RPMI8226 (cell line): ENCODE results near the gene PYROXD2.

ENCODE experiments used
- DNase-seq: peaks from one replicate; pipeline ENCODE4 v3.0.0-alpha.2; 2015

PYROXD2 gene

DNA sequence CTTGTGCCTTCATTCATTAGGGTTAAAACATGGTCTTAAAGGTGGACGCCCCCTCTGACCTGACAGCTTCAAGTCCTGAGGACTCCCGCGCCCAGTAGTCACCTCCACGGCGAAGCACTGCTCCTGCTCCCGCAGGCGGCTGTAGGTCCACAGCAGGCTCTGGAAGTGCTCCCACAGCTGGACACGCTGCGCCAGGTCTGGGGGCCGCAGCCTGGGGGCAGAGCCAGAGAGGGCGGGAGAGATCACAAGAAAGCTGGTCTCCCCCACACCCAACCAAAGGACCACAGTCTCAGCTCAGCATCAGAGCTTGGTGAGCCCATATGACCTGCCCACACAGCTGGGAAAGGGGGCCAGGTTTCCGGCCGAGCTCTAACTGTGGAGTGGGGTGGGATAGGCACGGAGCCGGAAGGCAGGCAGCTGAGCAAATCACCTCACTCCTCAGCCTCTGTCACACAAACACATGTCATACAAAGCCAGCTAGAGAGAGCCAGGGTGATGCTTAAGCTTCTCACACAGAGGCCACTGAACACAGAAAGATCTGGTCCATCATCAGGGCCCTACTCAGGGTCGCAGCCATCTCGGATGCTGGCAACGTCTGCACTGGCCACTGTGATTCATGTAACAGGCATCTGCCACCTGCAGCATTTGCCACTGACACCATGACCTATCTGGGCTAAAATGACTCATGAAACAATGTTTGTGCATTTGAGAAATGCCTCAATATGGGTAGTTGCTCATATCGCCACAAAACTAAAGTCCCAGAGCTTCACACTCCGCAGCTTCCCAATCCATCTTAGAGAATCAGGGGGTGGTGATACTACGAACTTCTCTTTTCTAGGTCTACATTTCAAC is 19.1 kb upstream of the PYROXD2 start:
- no peak for DNase-seq

DNA sequence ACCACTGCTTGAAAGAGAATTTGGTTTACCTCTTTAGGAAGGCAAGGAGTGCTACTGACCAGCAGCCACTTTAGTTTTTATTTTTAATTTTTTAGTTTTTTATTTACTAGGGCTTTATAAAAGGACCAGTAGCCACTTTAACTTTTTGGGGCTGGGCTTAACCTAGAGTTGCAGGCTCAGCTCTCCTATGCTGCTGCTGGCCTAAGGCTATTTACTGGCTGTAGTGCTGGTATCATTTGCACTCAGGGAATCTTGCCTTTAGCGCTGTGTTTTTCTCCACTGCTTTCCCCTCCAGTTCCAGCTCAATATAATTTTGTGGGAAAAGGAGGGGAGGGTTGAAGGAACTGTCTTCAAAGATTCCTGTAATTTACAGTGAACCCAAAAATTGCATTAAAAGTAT is 18.4 kb upstream of the PYROXD2 start:
- no peak for DNase-seq

DNA sequence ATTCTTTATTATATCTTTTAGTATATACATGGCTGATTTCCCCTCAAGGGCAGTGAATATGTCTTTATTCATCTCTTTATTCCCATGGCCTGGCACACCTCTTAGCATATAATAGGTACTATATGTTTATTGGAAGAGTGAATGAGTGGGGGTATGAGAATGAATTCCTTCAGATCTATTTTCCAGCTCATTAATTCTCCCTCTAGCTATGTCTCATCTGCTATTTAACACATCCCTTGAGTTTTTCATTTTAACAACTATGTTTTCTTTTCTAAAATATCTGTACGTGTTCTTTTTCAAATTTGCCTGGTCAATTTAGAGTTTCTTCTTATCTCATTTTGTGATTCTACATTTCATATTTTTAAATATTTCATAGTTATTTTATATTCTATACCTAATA is 17.3 kb upstream of the PYROXD2 start:
- DNase-seq: no peak

DNA sequence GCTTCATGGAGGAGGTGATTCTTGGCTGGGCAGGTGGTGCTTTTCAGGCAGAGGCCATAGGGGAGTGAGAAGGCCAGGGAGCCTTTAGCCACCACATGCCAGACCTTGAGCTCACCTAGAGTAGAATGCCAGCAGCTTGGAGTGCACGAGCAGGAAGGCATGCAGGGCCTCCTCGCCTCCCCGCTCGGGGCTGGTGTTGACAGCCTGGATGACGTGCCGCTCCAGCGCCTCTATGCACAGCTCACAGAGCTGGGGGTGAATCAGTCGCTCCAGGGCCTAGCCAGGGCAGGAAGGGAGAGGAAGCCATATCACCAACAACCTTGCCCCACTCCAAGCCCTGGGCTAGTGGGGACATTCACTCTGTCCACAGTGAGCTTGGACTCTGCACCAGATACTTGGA is 16.0 kb upstream of the PYROXD2 start:
- DNase-seq: no peak

DNA sequence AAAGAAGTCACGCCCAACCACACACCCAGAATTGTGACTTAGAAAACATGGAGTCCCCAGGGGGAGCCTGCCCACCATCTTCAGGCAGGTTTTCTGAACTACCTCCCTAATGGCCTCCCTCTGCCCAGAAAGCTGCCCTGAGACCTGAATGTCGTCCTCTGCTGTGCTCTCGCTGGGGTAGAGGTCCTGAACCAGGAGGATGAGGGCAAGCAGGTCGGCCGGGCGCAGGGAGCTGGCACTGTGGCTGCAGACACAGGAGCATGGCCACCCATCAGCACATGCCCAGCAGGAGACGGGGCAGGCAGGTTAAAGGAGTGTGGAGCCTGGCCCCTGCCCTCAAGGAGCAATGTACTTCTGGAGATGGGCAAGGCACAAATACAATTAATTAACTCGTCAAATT is 15.4 kb upstream of the PYROXD2 start:
- no peak for DNase-seq

DNA sequence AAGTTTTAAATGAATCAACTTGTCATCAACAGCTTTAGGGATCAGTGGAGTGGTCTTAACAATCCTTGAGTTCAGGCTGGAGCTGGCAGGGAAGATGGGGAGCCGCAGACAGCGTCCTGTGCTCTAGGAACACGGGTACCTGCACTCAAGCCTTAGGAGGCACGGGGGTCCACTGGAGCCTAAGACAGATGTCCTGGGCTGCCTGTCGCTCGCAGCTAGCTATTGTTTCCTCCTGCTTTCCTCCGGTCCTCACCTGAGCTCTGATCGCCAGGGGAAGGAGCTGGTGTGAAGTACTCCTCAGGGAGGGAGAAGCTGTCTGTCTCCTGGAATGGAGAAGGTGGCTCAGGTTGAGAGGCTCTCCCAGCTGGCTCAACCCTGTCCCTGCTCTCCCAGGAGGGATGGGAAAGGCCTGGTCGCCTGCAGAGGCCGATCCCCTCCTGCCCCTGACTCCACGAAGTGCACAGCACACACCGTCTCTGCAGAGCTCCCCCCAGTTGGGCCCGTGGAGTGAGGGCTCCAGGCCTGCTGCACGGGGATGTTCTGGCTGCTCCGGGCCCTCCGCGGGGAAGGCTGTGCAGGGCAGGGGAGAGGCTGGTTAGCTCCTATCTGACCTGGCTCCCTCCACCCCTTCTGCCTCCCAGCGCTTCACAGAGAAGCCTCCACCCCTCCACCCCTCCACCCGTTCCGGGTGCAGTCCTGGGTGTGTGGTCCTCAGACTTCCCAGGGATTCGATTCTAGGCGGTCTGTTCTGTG is 14.5 kb upstream of the PYROXD2 start:
- DNase-seq: no peak

DNA sequence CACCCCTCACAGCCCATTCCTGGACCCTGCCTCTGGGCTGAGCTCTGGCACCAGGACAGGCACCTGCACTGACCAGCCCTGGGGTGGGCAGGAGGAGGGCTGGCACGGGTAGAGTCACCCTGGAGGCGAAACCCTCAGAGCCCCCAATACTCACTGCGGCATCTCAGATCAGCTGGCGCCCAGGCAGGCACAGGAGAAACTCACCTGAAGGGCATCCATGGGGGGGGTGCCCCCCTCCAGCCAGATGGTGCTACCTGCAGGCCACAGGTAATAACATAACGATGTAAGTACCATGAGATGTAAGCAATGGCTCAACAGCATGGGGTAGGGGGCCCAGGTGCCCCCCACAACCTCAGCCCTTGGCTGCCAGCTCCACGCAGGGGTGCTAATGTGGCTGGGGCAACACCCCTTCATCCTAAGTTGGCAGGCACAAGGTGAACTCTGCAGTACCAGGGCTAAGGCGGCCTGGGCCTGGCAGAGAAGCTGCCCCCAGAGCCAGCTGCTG is 12.1 kb upstream of the PYROXD2 start:
- DNase-seq: no peak

DNA sequence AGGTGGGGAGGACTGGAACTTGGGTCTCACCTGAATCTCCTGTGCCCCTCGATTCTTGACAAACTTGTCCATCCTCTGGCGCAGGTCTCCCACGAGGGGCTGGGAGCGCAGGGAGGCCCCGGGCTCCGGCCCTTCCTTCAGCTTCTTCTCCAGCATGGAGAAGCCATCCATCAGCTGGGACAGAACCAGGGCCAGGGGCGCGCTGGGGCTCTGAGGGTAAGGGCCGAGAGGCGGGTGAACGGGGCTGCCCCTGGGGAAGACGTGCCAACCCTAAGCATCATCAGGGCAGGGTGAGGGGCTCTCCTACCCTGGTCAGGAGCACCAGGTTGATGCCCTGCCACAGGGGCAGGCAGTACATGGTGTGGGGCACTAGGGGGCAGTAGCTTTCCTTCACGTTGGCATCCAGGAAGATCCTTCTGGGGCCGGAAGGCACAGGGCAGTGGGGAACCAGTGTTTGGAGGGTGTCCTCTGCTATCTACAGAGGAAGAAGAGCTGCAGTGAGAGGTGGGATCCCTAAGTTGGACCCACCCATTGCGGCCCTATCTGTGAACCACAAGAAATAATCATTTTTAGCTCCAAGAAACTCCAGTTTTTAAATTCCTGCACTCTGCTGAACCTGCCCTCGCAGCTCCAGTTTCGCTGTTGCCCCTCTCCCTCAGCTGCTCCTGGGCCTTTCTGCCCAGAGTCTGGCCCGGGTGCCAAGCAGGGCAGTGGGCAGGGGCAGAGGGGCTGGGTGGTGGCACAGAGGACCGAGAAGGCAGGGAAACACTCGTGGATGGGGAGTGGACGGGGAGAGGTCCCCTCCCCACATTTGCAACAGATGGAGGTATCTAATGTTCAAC is 10.8 kb upstream of the PYROXD2 start:
- DNase-seq: peak; percentile 31

DNA sequence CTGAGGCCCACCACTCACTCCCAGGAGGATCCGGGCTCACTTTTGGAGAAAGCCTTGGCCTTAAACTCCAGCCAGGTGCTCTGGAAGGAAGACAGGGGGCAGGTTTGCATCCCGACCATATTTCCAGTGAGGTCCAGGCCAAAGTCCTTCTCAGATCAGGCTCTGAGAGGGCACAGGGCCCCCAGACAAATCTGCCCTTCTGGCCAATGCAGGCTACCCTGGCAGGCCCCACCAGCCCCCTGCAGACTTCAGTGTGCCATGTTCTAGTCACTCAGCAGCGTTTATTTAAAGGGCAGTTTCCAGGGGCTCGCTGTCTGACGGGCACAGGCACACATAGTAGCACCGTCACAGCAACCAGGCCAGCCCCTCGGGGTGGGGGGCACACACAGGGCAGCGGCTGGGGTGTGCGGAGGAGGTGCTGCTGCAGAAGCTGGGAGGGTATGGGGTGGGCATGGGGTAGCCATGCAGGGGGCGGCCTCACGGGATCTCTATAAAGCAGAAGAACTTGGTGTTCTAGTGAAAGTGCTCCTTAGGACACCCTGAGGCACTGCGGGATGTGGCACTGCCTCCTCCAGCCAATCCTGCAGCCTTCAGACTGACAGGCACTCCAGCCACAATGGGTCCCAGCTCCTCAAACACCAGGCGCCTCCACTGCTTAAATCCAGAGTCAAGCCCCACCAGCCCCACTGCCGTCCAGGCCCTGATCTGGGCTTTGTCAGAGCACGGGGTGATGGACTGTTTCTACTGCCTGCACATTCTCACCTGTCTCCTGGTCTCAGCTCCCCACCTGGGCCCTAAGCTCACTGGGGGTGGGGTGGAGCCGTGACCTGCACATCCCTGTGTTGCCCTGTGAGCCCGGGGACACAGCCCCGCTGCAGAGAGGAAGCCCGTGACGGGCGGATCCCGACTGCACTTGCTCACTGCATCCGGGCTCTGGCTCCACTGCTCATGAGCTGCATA is 9.6 kb upstream of the PYROXD2 start:
- no peak for DNase-seq

DNA sequence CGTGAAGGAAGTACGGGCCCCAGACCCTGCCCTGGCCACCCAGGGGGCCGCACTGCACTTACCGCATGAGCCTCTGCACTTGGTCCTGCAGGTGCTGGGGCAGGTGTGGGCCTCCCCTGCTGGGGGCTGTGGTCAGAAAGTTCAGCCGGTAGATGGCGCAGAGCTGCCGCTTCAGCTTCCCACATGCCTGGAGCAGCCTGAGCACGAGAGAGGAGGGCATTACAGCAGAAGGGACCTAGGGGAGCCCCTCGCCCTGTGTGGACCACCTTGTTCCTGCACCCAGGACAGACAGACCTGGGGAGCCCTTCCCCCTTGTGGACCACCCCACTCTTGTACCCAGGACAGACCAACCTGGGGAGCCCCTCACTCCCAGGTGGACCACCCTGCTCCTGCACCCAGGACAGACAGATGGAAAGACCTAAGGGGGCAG is 8.7 kb upstream of the PYROXD2 start:
- DNase-seq: no peak

DNA sequence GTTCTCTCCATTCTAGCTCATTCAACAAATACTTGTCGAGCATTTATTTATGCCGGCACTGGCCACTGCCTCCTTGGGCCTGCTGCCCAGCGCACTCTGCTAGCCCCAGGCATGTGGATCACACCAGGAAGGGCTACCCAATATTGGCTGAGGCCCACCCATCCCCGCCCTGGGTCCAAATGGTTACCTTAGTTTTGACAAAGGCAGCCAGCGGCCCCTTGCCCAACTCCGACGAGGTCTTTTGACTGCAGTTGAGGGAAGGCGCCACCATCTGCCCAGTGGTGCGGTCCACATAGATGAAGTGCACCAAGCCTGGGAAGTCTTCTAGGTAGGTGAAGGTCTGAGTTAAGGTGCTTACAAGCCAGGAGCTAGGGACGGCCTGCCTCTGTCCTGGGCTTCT is 7.2 kb upstream of the PYROXD2 start:
- DNase-seq: no peak

DNA sequence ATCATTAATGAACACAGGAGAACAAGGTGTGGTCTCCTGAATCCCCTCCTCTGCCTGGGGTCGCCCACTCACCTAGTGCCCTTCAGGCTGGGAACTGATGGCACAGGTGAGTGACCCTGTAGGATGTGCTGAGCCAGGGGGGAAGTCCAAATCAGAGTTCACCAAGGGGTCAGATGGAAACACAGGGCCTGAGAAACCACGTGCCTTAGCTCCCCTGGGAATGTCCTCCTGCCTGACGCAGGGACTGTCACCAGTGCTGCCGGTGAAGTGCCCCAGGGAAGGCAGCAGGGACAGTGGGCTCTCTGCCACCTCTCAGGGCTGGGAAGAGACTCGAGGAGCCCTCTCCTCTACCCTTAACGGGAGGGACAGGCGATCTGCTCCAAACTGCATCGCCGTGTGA is 5.8 kb upstream of the PYROXD2 start:
- no peak for DNase-seq

DNA sequence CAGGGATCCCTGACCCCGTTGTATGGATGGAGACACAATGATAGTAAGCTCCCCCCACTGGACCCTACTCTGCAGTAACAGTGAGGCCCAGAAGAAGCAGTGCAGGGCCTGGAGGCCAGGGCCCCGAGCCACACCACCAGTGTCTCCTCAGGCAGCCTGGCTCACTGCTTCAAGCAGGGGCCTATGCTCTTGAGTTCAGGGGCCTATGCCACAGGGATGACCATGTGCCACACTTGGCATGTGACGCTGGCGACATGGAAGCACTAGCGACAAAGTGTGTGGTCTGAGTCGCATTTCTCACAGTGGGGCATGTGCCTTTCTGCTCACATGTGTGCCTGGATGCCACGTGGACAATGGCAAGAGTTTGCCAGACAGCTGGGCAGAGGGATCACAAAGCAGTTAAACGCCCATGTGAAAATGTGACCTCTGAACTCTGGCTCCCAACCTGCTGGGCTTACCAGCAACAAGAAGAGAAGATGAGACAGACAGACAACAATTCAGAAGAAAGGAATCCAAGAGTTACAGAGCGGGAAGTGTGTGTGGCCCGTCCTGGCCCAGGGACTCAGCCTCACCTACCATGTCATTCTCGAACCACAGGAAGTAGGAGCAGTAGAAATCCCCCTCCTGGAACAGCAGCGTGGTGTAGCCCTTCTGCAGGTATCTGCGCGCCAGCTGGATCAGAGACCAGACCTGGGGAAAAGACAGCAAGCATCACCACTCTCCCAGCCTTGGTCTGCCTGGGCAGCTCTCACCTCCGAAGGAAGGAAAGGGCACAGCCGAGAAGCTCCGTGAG is 4.7 kb upstream of the PYROXD2 start:
- no peak for DNase-seq

DNA sequence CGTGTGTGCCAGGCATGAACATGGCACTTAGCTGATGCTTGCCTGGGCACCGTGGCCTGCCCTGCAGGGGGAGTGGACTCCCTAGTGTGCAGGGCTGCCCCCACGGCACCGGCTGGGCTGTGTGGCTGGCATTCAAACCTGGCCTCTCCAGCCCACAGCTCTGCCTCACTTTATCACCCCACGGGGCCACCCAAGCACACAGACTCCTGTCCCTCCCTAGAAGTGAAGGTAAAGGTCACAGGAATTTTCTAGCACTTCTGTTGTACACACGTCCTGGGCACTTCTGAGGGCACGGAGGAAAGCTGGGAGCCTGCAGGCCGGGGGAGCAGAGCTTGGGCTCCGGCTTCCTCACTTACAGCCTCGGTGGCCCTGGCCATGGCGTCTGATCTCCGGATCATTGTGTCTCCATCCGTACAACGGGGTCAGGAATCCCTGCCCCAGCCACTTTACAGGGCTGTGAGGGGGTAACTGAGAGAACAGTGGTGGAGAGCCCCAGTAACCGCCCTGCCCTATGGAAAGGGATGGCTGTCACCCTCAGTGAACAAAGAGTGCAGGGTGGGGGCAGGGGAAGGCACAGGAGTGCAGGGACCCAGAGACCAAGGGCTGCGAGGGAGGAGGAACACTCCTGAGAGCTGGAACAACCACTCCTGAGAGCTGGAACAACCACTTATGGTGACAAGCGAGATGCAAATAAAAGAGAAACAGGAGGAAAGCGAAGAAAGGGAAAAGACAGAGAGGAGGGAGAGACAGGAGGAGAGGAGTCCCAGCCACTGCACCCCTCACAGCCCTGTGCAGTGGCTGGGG is 3.9 kb upstream of the PYROXD2 start:
- DNase-seq: no peak

DNA sequence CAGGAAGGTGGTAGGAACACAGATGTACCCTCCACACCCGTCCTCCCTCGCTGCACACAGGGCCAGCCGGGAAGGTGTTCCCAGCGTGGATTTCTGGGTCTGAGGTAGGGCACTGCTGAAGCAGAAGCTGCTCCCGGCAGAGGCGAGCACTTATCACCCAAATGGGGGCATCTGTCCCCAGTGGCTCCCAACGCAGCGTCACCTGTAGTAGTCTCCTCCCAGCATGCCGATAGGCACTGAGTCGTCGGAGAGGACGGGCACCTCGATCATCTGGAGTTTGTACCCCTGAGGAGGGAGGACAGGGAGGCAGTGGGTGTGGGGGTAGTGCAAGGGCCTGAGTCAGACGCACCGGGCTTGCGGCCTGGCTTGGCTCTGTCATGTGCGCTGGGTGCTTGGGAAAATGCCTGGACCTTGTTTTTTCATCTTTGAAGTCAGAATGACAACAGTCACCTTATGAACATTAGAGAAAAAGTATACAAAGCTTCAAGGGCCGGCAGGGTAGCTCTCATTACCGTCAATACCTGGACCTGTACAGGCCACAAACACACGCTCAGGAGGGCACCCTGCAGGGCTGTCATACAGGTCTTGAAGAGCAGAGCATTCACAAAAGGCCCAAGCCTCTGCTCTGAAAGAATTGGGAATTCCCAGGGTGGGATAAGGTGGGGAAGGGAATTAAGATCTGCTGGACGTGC is 3.1 kb upstream of the PYROXD2 start:
- DNase-seq: no peak

DNA sequence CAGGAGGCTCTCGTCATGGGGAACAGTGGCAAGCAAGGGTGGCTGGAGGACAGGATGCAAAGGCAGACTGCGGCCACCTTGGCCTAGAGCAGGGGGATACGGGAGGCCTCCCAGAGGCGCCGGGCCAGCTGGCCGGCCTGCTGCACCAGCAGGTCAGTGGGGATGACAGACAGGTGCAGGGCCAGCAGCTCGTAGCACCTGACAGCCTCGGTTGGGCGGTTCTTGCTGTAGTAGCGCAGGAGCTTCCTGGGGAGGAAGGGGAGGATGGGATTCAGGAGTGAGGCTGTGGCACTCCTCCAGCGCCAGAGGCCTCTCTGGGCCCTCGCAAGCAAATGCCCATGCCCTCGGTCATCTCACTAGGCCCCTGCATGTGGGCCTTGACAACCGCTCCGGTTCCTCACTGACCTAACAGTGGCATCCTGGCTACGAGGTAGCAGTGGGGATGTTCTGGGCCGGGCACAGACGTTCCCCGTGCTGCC is 2.5 kb upstream of the PYROXD2 start:
- no peak for DNase-seq

DNA sequence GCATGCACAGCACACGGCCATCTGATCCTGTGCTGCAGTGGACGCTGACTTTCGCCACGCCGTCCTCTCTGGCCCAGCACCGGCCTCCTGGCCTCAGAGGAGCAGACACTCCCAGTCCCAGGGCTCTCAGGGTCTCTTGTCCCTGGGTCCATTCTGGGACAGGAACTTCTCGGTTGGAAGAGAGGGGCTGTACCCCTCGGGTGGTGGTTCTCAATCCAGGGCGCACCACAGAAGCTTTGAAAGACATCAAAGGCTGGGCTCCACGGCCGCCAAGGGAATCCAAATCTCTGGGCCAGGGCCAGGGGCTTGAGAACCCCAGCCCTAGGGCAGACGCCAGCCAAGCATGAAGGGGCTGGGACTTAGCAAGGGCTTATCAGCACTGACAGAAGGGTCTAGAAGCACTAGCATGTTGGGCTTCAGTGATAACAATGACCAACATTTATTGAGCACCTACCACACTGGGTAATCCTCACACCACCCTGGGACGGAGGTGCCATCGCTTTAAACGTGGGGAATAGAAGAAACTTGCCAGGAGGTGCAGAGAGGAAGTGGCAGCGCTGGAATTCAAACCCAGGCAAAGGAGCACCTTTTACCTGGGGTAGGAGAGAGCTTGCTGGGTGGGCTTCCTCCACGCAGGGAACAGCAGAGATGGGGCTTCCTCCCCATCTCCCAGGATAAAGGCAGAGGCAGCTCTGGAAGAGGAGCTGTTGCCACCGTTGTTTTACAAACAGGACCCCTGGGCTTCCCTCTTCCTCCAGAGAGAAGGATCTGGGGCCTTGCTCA is 1.8 kb upstream of the PYROXD2 start:
- DNase-seq: no peak

DNA sequence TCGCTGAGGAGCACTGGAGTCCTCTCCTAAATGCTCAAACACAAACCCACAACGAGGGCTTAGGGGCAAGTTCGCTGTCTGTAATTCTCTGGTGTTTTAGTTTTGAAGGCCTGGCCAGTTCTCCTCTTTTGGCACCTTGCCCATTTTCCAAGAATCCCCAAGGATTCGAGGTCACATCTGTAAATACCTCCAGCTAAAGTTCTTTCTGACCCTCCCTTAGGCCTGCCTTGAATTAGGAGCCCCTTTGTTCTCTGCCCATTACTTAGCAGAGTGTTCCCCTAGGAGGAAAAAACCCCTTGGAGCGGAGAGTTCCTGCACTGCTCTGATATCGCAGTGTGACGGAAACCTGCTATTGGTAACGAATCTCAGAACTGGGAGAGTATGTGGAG is 743 bp upstream of the PYROXD2 start:
- no peak for DNase-seq

DNA sequence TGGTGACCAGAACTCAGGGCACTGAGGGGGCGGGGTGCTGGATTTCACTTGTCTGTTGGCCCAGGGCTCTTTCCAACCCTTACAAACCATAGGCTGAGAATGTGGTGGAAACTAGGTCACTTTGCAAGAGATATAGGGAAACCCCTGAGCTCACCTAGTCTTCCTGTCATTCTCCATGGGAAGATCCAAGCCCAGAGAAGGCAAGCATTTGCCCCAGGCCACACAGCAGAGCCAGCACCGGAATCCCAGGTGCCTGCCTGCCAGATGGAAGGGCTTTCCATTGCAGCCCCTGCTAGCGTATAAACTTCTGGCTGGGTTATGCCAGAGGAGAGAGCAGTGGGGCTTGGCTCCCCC is 427 bp downstream of the PYROXD2 start:
- DNase-seq: no peak
